MM.1S (cell line): ENCODE measurements around the gene SLC9A3.

Source experiments
- DNase-seq: peaks from one replicate; pipeline ENCODE4 v3.0.0-alpha.2; 2015
- H2AFZ ChIP-seq: fragments of 300-600 bp; sonication (generic); 2 replicates; pipeline ENCODE4 v1.6.0; 2016; ENCODE audit warnings: antibody characterized with exemption, low read length
- H3F3A ChIP-seq: fragments of 300-600 bp; sonication (generic); 2 replicates; pipeline ENCODE4 v1.6.1; 2016; ENCODE audit warnings: mild to moderate bottlenecking, antibody characterized with exemption, low read length, moderate library complexity, mixed read lengths; ENCODE audit not compliant: insufficient read depth
- H3K27ac ChIP-seq: fragments of 300-600 bp; sonication (generic); 2 replicates; pipeline ENCODE4 v1.5.1; 2016; ENCODE audit warnings: mild to moderate bottlenecking, low read length
- H3K27me3 ChIP-seq: fragments of 300-600 bp; sonication (generic); replicated peaks from 2 replicates; pipeline ENCODE4 v1.6.0; 2016; ENCODE audit warnings: low read length; ENCODE audit not compliant: insufficient read depth
- H3K36me3 ChIP-seq: fragments of 300-600 bp; sonication (generic); replicated peaks from 2 replicates; pipeline ENCODE4 v1.6.1; 2016; ENCODE audit warnings: mild to moderate bottlenecking, low read length, mixed read lengths; ENCODE audit not compliant: insufficient read depth
- H3K4me1 ChIP-seq: fragments of 300-600 bp; sonication (generic); 2 replicates; pipeline ENCODE4 v1.6.1; 2016; ENCODE audit warnings: low read length, mixed read lengths
- H3K4me2 ChIP-seq: fragments of 300-600 bp; sonication (generic); 2 replicates; pipeline ENCODE4 v1.6.0; 2016; ENCODE audit warnings: low read depth, low read length
- H3K4me3 ChIP-seq: fragments of 300-600 bp; sonication (generic); 2 replicates; pipeline ENCODE4 v1.5.1; 2016; ENCODE audit warnings: low read length, mixed read lengths
- H3K79me2 ChIP-seq: fragments of 300-600 bp; sonication (generic); 2 replicates; pipeline ENCODE4 v1.6.1; 2016; ENCODE audit warnings: mixed run types, low read length, mixed read lengths
- H3K9ac ChIP-seq: fragments of 300-600 bp; sonication (generic); 2 replicates; pipeline ENCODE4 v1.6.1; 2016; ENCODE audit warnings: low read length, mixed read lengths
- H3K9me2 ChIP-seq: fragments of 300-600 bp; sonication (generic); replicated peaks from 2 replicates; pipeline ENCODE4 v1.6.1; 2016; ENCODE audit warnings: mild to moderate bottlenecking, low read length, mixed read lengths; ENCODE audit not compliant: insufficient read depth
- H3K9me3 ChIP-seq: fragments of 300-600 bp; sonication (generic); replicated peaks from 2 replicates; pipeline ENCODE4 v1.6.1; 2016; ENCODE audit warnings: mild to moderate bottlenecking, low read length, mixed read lengths; ENCODE audit not compliant: insufficient read depth
- H4K20me1 ChIP-seq: fragments of 300-600 bp; sonication (generic); 2 replicates; pipeline ENCODE4 v1.6.1; 2016; ENCODE audit warnings: mild to moderate bottlenecking, low read length, moderate library complexity, mixed read lengths; ENCODE audit not compliant: insufficient read depth
- CTCF ChIP-seq: fragments of 300-600 bp; sonication (generic); IDR thresholded peaks from 2 replicates; pipeline ENCODE4 v1.5.1; 2016; ENCODE audit warnings: antibody characterized with exemption, low read length, mixed read lengths
- EZH2 ChIP-seq: fragments of 300-600 bp; sonication (generic); optimal IDR thresholded peaks from 2 replicates; pipeline ENCODE3; 2017; ENCODE audit warnings: low read depth, mild to moderate bottlenecking, antibody characterized with exemption, low read length, mixed read lengths
- EZH2phosphoT487 ChIP-seq: fragments of 300-600 bp; sonication (generic); IDR thresholded peaks from 2 replicates; pipeline ENCODE4 v1.6.1; 2018; ENCODE audit warnings: antibody characterized with exemption, low read length

The SLC9A3 gene

DNA sequence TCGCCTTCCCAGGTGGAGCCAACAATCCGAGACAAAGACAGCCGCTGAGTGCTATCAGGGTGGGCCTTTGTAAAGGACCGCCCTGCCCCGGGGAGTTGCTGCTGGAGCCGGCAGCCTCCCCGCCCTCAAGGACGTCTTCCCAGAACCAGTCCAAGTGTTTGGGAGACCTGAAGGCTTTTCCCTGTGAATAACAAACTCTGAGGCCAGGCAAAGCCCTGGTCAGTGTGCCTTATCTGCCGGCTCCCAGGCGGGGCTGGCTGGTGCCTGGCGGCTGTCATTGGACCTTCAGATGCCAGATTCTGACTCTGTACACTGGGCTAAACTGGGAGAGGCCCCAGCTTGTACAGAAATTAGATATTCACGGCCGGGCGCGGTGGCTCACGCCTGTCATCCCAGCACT lies 2.1 kb downstream of the SLC9A3 start:
- Histone ChIP-seq H3K27ac (no peak overlapping the region), H3K27me3 (peaks cover 58% of the 10 kb centered on the region), H3K79me2 (no peaks in the 10 kb centered on the region), H3K36me3 (no peaks in the 10 kb centered on the region), H3K9me2 (no peaks in the 10 kb centered on the region), H3K4me1 (peaks cover 8% of the 10 kb centered on the region), H3K9me3 (no peaks in the 10 kb centered on the region), H4K20me1 (no peaks in the 10 kb centered on the region), H2AFZ (no peak overlapping the region), H3F3A (no peaks in the 10 kb centered on the region), H3K4me2 (no peak overlapping the region), H3K9ac (no peak overlapping the region), H3K4me3 (no peak overlapping the region)
- TF ChIP-seq EZH2 (no peak), CTCF (no peak), EZH2phosphoT487 (no peak)
- DNase-seq = no peak

- Histone ChIP-seq H3K79me2 (no peaks in the 10 kb centered on the region), H2AFZ (no peak overlapping the region), H3K9me3 (no peaks in the 10 kb centered on the region), H3K4me1 (peaks cover 4% of the 10 kb centered on the region), H3K36me3 (no peaks in the 10 kb centered on the region), H4K20me1 (no peaks in the 10 kb centered on the region), H3K27ac (no peak overlapping the region), H3K9me2 (no peaks in the 10 kb centered on the region), H3F3A (no peaks in the 10 kb centered on the region), H3K4me3 (no peak overlapping the region), H3K9ac (no peak overlapping the region), H3K27me3 (peaks cover 62% of the 10 kb centered on the region), H3K4me2 (no peak overlapping the region)
- TF ChIP-seq EZH2phosphoT487 (no peak), CTCF (no peak), EZH2 (no peak)
- DNase-seq = no peak
Measured at GRCh38 chr5:521680-522079, 2.6 kb downstream of the SLC9A3 start.

- no peak for DNase-seq
- no peaks in the 10 kb centered on the region for H3K4me1 ChIP-seq
- H3K9me2 ChIP-seq = no peaks in the 10 kb centered on the region
- H3K79me2 ChIP-seq = no peaks in the 10 kb centered on the region
- no peak for TF ChIP-seq EZH2
- no peak for TF ChIP-seq EZH2phosphoT487
- TF ChIP-seq CTCF = no peak
- H3F3A ChIP-seq = no peaks in the 10 kb centered on the region
- no peak overlapping the region for H3K9ac ChIP-seq
- H3K36me3 ChIP-seq = no peaks in the 10 kb centered on the region
- H3K9me3 ChIP-seq = no peaks in the 10 kb centered on the region
- H3K27ac ChIP-seq = no peak overlapping the region
- H4K20me1 ChIP-seq = no peaks in the 10 kb centered on the region
- no peak overlapping the region for H3K4me3 ChIP-seq
- peaks cover 70% of the 10 kb centered on the region for H3K27me3 ChIP-seq
- H2AFZ ChIP-seq = no peak overlapping the region
- no peak overlapping the region for H3K4me2 ChIP-seq
Measured at GRCh38 chr5:520850-521226, 3.4 kb downstream of the SLC9A3 start.
